Stimulated activated CD8-positive, alpha-beta memory T cell treated with anti-CD3 and anti-CD28 coated beads, Interleukin-4, amount 100 ng/mL, for 1 hour (primary cell): ENCODE measurements around the gene DSG1.
"Not testable (repeated sequence)": the region's sequence is repeated elsewhere in the genome, so short reads cannot be mapped to it uniquely, and the experiment has no call there.

Source experiments
- DNase-seq, 2 donors: peaks; one replicate each; pipeline ENCODE4 v3.0.0-alpha.2; 2020; ENCODE audit warnings: low read depth in 2 of 2, low spot score in 1 of 2

The DSG1 gene

DNA sequence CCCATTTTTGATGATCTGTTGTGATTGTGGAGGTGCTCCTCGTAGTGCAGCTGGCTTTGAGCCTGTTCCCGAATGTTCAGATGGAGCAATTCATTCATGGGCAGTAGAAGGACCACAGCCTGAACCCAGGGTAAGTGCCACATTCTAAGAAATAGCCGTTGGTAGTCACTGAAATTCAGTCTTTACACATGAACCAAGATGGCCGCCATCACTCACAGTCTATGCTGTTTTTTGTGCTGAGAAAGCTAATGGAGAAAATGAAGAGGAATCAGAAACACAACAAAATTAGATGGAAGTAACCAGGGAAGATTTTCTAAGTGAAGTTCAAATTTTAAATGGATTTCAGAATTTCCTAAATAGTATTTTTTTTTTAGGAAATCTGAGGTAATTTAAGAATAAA is 25.5 kb downstream of the DSG1 start:
- no peak for DNase-seq

DNA sequence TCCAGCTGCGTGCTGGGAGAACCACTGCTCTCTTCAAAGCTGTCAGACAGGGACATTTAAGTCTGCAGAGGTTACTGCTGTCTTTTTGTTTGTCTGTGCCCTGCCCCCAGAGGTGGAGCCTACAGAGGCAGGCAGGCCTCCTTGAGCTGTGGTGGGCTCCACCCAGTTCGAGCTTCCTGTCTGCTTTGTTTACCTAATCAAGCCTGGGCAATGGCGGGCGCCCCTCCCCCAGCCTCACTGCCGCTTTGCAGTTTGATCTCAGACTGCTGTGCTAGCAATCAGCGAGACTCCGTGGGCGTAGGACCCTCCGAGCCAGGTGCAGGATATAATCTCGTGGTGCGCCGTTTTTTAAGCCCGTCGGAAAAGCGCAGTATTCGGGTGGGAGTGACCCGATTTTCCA is 35.4 kb downstream of the DSG1 start:
- DNase-seq, result not testable (repeated sequence)

DNA sequence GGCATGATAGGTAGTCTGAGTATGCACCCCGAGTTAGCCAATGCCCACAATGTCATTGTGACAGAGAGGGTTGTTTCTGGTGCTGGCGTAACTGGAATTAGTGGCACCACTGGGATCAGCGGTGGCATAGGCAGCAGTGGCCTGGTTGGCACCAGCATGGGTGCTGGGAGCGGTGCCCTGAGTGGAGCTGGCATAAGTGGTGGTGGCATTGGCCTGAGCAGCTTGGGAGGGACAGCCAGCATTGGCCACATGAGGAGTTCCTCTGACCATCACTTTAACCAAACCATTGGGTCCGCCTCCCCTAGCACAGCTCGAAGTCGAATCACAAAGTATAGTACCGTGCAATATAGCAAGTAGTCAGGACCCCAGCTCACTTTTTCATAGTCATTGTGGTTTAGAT is 37.0 kb downstream of the DSG1 start:
- no peak for DNase-seq

DNA sequence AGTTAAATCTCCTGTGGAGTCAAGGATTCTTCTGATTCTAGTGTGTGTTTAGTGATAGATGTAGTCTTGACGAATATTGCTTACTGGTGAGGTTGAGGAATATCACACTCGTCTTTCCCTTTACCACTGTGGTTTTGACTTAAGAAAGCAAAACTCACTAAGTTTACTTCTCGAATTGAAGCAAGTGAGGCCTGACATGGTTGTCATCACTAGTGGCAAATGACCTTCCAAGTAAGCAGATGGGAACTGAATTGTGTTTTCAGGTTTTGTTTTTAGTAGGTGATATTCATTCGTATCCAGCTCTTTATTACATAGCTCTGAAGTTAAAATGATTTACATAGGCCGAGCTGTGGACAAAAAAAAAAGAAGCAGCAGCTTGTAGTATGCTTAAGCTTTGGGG is 38.1 kb downstream of the DSG1 start:
- no peak for DNase-seq

DNA sequence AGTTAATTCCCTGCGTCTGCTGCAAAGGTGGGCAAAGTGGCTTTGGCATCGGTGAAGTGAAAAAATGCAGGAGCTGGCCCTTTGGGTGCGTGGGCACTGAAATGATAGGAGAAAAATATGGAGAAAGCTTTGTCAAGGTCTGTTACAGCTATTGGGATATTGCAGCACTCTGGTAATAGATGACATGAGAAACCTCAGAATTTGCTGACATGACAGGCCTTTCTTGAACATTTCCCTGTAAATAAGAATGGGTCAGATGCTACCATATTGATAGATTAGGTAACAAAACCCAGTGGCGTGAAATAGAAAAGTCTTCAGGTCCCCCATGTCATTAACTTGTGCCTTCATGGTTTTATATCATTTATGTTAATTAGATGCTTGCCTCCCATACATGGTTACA is 46.2 kb downstream of the DSG1 start:
- DNase-seq, result no peak

DNA sequence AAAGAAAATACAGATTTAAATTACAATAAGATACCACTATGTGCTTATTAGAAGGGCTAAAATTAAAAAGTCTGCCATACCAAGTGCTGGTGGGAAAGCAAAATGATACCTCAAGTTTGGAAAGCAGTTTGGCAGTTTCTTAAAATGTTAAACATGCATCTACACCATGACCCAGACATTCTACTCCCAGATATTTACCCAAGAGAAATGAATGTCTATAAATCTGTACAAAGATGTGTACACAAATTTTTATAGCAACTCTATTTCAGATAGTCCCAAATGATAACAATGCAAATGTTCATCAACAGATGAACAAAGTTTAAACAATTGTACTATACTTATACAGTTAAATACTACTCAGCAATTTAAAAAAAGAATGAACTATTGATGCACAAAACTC is 51.5 kb downstream of the DSG1 start:
- DNase-seq, result no peak

DNA sequence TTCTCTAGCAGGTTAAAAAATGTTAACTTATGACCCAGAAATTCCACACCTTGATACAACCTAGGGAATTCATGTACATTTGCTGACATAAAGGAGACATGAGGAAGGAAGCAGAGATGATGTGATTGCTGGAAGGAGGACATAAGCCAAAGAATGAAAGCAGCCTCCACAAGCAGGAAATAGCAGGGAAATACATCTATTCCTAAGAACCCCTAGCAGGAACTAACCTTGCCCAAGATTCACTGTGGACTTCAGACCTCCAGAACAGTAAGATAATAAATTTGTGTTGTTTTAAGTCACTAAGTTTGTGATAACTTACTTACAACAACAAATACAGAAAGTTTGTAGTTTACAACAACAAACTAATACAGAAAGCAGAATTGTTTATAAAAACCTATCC is 54.0 kb downstream of the DSG1 start:
- DNase-seq, result no peak

DNA sequence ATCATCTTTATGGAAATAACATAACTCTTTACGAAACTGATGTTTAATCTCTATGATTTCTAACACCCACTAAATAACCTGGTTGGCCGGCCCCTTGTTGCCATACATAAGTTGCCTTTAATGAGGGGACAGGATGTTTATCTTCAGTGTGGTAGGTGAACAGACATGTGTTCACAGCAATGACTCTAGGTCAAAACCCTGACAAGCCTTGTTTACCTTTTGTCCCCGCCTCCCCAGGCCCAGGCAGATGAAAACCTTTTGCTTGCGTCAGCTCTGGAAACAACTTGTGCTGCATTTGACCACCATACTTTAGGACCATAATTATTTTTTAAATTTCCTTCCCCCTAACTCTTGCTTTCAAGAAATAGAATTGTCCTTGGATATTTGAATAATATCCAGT is 55.7 kb downstream of the DSG1 start:
- no peak for DNase-seq

DNA sequence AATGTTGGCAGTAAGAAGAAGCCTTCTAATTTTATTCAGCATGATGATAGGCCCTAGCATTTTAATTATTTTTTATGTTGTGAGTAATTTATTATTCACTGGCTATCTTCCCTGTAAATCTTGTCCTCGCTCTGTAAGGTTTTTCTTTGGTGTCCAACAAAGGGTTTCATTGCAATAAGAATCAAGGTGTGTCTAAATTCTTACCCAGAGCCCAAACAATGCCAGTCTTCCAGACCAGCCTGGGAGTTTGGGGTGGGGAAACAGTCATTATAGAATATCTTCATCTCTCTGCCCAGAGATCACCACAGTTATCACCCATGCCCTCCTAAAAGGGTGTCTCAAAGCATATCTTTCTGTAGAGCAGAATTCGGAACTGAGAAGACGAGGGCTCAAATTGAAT is 58.5 kb downstream of the DSG1 start, which contains the start of gene DSG4:
Gene DSG4, plus strand, starts transcription at position 301 of the 400 bp plus-strand sequence. CDS start 135 bp downstream, outside the sequence.
- no peak for DNase-seq

DNA sequence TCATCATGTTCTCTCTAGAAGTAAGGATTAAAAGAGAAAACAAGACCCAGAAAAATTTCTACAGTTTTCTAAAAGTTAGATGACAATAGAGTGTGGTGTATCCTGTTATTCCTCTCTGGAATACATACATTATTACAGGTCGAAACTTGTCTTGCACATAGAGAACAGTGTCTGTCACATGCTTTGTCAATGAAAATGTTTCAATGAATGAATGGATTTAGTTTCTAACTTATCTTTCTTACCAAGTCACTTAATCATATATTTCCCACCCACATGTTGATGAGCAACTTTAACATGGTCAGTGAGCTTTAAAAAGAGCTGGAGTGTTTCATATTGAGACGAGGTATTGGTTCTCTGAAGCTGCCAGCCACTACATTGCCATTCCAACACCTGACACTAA is 63.0 kb downstream of the DSG1 start:
- DNase-seq, result no peak

DNA sequence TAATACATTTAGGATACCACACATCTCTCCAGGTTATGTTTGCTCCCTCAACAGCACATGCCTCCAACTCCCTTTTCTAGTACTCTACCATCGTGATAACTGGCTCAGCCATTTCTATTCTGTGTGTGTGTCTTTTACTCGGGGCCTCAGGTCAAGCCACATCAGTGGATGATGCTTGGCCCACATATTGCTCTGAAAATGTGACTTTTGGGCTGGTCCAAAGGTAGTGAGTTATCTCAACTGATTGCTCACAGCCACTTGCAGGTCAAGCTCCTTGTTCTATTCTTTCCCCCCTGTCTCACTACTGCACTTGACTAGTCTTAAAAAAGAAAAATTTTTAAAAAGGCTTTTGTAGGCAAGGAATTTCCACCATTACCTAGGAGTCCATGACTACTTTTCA is 64.1 kb downstream of the DSG1 start:
- no peak for DNase-seq

DNA sequence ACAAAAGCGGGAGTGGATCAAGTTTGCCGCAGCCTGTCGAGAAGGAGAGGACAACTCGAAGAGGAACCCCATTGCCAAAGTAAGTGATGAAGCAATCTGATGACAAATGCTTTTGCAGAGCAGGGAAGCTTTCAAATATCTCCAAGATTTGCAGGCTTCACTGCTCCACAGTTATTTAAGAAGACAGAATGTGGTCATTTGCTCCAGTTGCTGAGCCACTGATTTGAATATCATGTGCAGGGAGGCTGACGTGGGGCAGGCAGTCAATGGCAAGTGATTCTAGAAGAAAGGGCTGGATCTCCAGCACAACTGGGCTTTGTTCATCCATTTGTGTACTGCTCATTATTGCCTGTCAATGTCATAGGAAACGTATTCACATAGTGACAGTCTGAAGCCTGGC is 68.8 kb downstream of the DSG1 start:
- DNase-seq, result no peak

DNA sequence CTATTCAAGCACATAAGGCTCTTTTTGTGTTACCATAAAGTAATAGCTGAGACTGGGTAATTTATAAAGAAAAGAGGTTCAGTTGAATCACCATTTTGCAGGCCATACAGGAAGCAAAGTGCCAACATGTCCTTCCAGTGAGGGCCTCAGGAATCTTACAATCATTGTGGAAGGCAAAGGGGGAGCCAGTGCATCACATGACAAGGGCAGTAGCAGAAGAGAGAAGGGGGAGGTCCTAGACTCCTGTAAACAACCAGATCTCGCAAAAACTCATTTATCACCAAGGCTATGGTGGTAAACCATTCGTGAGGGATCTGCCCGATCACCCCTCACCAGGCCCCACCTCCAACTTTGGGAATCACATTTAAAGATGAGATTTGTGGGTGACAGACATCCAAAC is 75.3 kb downstream of the DSG1 start:
- DNase-seq, result no peak

DNA sequence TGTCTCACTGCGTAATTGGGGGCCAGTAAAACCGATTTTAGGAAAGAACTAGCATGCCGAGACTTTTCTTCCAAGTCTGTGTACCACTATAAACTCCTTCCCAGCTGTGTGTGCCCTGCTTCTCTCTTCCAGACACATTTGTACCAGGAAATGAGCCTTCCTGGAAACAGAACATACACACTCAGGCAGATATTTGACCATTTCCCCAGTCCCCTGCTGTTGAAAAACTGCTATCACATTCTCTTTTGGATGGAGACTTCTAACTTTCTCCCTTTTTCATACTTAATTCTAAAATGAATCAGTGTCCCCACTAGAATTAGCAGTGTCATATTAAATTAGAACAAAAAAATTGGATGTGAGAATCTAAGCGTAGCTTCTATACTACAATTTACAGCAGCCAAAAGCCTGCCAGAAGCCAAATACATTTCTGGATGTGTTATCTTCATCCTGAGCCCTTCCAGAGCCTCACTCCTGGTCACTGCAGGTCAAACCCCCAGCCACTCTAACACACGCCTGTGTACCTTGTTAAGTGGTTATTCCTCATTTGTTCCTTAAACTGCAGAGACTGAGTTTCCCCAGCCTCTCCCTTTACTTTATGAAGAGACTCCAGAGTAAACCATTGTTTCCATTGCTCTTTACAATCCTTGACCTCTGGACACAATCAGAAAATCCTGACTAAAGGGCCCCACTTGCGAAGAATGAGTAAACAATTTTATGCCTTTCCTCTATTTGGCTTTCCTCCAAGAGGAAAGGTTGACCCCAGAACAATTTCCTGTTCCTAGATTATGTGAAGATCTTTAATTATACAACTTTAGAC is 79.0 kb downstream of the DSG1 start:
- no peak for DNase-seq

DNA sequence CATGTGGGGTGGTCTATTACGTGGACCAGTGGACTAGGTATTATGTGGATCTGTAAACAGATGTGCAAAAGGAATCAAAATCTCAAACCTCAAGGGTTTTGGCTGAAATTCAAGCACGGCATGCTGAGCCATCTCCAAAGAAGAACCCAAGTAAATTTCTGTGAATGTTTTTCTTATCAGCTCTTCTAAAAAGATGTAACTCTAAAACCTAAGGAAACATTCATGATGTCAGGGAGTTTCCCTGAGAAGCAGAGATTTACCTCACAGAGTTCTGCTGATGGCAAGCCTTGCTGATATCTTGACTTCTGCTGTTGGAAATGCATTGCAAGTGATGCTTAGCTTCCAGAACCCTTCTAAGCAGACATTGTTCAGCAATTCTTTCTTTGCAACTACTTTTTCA is 80.2 kb downstream of the DSG1 start:
- no peak for DNase-seq

DNA sequence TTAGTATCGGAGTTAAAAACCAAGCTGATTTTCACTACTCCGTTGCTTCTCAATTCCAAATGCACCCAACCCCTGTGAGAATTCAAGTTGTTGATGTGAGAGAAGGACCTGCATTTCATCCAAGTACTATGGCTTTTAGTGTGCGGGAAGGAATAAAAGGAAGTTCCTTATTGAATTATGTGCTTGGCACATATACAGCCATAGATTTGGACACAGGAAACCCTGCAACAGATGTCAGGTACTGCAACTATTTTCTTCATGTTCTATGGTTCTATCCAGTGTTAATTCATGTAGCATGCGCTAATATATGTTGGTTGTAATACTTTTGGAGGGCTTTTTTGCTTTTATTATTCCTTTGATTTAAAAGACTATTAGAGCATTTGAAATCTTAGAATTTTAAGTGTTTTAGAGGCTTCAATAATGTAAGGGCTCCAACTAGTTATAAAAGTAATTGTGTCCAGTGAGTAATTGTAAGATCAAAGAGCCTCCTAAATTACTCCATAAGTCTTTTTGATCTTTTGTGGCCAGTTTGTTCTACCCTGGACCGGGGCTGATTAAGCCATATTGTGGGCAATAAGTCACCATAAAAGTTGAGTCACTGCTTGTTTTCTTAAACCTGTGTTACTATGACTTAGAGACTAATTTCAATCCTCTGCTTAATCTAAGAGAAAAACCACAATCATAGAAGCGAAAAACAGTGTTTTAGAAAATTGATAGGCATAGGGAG is 81.5 kb downstream of the DSG1 start:
- DNase-seq, result no peak

DNA sequence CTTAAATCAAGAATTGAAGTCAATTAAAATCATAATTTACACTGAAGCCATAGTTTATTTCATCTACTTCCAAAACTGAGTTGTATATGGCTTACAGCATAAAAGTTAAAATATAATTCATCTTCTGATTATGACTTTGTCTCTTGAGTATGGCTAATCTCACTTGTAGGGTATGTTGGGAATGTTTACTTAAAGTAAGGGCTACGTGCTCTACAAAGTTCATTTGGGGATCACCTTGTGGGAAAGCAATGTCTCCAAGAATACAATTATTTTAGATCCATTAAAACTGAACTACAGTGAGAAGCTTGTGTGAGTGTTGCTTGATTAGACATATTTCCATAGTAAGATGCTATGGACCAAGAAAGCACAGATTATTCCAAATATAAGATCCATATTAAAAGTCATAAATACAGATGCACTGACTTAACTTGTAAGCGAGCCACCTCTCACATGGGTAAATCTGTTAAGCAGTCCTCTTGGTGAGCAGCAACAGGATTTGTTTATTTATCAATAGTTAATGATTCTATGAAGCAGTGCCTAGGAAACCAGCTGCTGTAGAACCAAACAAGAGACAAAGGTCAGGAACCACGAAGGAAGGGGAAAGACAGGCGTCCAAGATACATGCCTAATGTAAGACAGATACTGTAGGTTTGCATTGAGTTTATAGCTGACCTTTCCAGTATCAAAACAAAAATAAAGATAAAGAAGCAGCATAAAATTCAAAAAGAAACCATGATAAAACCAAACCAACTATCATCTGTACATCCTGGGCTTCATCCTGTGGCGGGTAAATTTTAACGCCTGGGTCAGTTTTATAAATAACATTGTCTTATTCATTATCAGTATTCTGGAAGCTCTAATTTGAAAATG is 83.4 kb downstream of the DSG1 start:
- DNase-seq, result no peak

DNA sequence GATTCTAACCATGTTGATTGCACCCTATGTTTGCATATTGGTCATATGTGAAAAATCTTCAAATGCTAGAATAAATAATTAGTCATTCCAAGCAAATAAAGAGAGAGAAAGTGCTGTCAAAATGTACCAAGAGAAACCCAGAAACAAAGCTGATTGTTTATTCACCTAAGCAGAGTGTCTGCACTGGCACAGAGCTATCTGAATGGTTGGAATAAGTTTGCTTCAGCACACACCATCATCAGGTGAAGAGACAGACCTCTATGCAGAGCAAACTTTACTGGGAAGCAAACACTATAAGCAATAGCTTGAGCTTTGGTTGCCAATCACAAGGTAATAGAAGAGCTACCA is 84.0 kb downstream of the DSG1 start:
- no peak for DNase-seq

DNA sequence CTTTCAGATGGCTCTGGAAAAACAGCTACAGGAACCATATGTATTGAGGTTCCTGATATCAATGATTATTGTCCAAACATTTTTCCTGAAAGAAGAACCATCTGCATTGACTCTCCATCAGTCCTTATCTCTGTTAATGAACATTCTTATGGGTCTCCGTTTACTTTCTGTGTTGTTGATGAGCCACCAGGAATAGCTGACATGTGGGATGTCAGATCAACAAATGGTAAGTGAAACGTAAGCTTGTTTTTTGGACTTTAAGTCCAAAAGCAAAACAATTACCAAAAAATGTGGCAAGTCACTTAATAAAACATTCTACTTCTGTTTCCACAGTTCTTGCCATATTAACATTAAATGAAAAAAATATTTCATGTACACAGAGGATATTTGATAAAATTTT is 85.4 kb downstream of the DSG1 start:
- no peak for DNase-seq
